AG04450 (cell line): ENCODE measurements around the gene UTF1. TPM values are rescaled to one million over a fixed set of nuclear protein-coding genes. Genes with fewer than 3 reads are reported as not detected.

ENCODE experiments used
- CTCF ChIA-PET: fragments of 300-600, 350-600 bp; formaldehyde crosslinking; extraction: SDS; loops from one replicate; lab custom pipeline; 2022; ENCODE audit warnings: antibody characterized with exemption, inconsistent platforms; lab: Charles Lee
- POLR2A ChIA-PET: fragments of 350-600 bp; formaldehyde crosslinking; extraction: SDS; loops from one replicate; lab custom pipeline; 2021; ENCODE audit warnings: antibody characterized with exemption, inconsistent platforms; lab: Yijun Ruan, JAX
- DNase-seq: peaks from one replicate; pipeline ENCODE4 v3.0.0-alpha.2; 2011; ENCODE audit warnings: low read depth, low spot score
- H3K27ac ChIP-seq: one replicate; pipeline ENCODE4 v1.5.1; 2012; ENCODE audit warnings: low read depth, low read length, control low read depth
- H3K27me3 ChIP-seq: one replicate; pipeline ENCODE4 v1.6.0; 2012; ENCODE audit warnings: low read length; ENCODE audit not compliant: control insufficient read depth, insufficient read depth
- H3K4me3 ChIP-seq: 2 replicates; pipeline ENCODE4 v1.5.1; 2011; ENCODE audit warnings: mild to moderate bottlenecking, low read depth, low read length, control low read depth
- H3K9me3 ChIP-seq: 2 replicates; pipeline ENCODE4 v1.5.1; 2012; ENCODE audit warnings: low read length; ENCODE audit not compliant: control insufficient read depth, insufficient read depth
- CTCF ChIP-seq: IDR thresholded peaks from 2 replicates; pipeline ENCODE4 v1.5.1; 2011; ENCODE audit warnings: low read depth, low read length, control low read depth, inconsistent platforms
- polyA plus RNA-seq: library from polyadenylated mRNA; depleted of rRNA; stranded (reverse); fragments of >200 nt; gene quantifications from 2 replicates; pipeline ENCODE4 v1.2.3, GENCODE V29; 2011

UTF1 gene
- polyA plus RNA-seq, 1 experiment: not detected

- Histone ChIP-seq H3K9me3 (no peaks in the 10 kb centered on the region; the same call in 1 of the 2 replicates), H3K4me3 (no peak overlapping the region), H3K27me3 (peaks cover 14% of the 10 kb centered on the region), H3K27ac (no peak overlapping the region)
- CTCF ChIA-PET: interaction anchor here (0.5 kb wide), 1 partner anchor 31 kb away, joined by 3 read pairs; no protein-coding TSS in a partner anchor
- DNase-seq: no peak
- POLR2A ChIA-PET: no interaction called here
- no peak for TF ChIP-seq CTCF
These were observed 45.7 kb downstream of the UTF1 start for GRCh38 chr10:133275684-133276092.

- no peak for DNase-seq
- no peak overlapping the region for H3K27ac ChIP-seq
- no peak overlapping the region for H3K4me3 ChIP-seq
- no peak for TF ChIP-seq CTCF
- CTCF ChIA-PET: no interaction called here
- H3K27me3 ChIP-seq: peaks cover 14% of the 10 kb centered on the region
- H3K9me3 ChIP-seq: no peaks in the 10 kb centered on the region; the same call in 1 of the 2 replicates
- POLR2A ChIA-PET: no interaction called here
These were observed 46.0 kb downstream of the UTF1 start for GRCh38 chr10:133276100-133276434.

- no peak for TF ChIP-seq CTCF
- H3K9me3 ChIP-seq: no peaks in the 10 kb centered on the region; the same call in 1 of the 2 replicates
- H3K27ac ChIP-seq: no peak within 1 kb of the TSS
- POLR2A ChIA-PET: no interaction called here
- peaks cover 14% of the 10 kb centered on the region for H3K27me3 ChIP-seq
- CTCF ChIA-PET: no interaction called here
- no peak for DNase-seq
- 0 out of 2 replicates have a peak within 1 kb of the TSS, but pooled peaks have one; percentile 7 for H3K4me3 ChIP-seq
These were observed 46.6 kb downstream of the UTF1 start, which contains the start of gene ADAM8 for GRCh38 chr10:133276435-133277201. Gene ADAM8, minus strand, starts transcription at chr10:133276868. Its CDS starts 51 bp downstream, at chr10:133276817.

- Histone ChIP-seq H3K27me3 (peaks cover 14% of the 10 kb centered on the region), H3K27ac (no peak overlapping the region), H3K9me3 (no peaks in the 10 kb centered on the region; the same call in 1 of the 2 replicates), H3K4me3 (no peak overlapping the region)
- DNase-seq: no peak
- ChIA-PET CTCF (interaction anchor here (0.6 to 1.7 kb wide), 2 partner anchors 10 to 52 kb away, joined by 5 to 6 read pairs; no protein-coding TSS in a partner anchor), POLR2A (interaction anchor here (1.1 kb wide), 1 partner anchor 102 kb away, joined by 3 read pairs; the partner anchor contains the start of gene PAOX)
- no peak for TF ChIP-seq CTCF
These were observed 47.4 kb downstream of the UTF1 start for GRCh38 chr10:133277277-133277992.
